ENCODE data around the gene AHNAK. TPM values are rescaled to one million over a fixed set of nuclear protein-coding genes. Genes with fewer than 3 reads are reported as not detected.

The AHNAK gene
- total and polyA plus RNA-seq, 2 of the 8 experiments (the other 6 are each of a cell fraction or from before 2014, with no cell fraction given), result 2.0 to 5.8 TPM

- TF ChIP-seq CHD7 (IDR thresholded peaks at IDR 0.05; ENCODE audit: insufficient replicate concordance, low read length) (no peak), CTCF (IDR thresholded peaks at IDR 0.05; ENCODE audit: control extremely low read depth in 1 of 3, insufficient read depth in 1 of 3, low read depth in 1 of 3, low read length in 3 of 3) (no peak), SP2 (IDR thresholded peaks at IDR 0.05; ENCODE audit: low read length) (no peak), TBP (IDR thresholded peaks at IDR 0.05; ENCODE audit: low read depth, low read length) (no peak), SRF (IDR thresholded peaks at IDR 0.05; ENCODE audit: low read depth, low read length) (no peak), TAF7 (optimal IDR thresholded peaks at IDR 0.05; ENCODE audit: borderline replicate concordance, low read depth, low read length) (no peak), CHD2 (IDR thresholded peaks at IDR 0.05; ENCODE audit: low read length) (no peak), ZNF274 (IDR thresholded peaks at IDR 0.05; ENCODE audit: borderline replicate concordance, extremely low read depth, low read length) (no peak), CBX8 (IDR thresholded peaks at IDR 0.05; ENCODE audit: borderline replicate concordance, low read depth, low read length) (no peak)
Measured at GRCh38 chr11:62482753-62483152, 63.9 kb downstream of the AHNAK start (continued).
